ENCODE data around the gene KMT2D. TPM values are rescaled to one million over a fixed set of nuclear protein-coding genes. Genes with fewer than 3 reads are reported as not detected.

Gene KMT2D
- total RNA-seq, 1 donor from 2014 or later: 106 TPM

DNA sequence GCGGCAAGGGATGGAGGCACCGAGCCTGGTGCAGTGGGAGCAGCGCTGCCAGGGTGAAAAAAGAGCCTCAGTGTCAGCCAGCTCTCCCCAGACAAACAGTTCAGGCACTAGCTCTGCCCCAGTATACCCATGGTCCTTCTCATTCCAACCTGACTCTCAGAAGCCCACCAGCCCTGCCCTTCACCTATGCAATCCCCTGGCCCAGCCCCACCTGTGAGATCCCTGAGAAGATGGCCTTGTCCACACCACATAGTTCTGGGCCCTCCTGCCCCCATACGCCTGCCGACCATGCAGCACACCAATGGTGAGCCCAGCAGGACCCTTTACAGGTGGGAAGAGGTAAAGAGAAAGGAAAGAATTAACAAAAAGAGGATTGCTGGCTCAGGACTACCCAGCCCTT, 6.5 kb downstream of the KMT2D start:
- Histone ChIP-seq H3K9me3 (no peaks in the 10 kb centered on the region), H3K4me1 (peaks cover 8 to 31% of the 10 kb centered on the region in 2 donors), H3K27ac (no peak overlapping the region), H3K27me3 (no peaks in the 10 kb centered on the region), H3K36me3 (peaks cover 59 to 60% of the 10 kb centered on the region in 2 donors), H3K4me3 (no peak overlapping the region)
- TF ChIP-seq, protein P1, sequence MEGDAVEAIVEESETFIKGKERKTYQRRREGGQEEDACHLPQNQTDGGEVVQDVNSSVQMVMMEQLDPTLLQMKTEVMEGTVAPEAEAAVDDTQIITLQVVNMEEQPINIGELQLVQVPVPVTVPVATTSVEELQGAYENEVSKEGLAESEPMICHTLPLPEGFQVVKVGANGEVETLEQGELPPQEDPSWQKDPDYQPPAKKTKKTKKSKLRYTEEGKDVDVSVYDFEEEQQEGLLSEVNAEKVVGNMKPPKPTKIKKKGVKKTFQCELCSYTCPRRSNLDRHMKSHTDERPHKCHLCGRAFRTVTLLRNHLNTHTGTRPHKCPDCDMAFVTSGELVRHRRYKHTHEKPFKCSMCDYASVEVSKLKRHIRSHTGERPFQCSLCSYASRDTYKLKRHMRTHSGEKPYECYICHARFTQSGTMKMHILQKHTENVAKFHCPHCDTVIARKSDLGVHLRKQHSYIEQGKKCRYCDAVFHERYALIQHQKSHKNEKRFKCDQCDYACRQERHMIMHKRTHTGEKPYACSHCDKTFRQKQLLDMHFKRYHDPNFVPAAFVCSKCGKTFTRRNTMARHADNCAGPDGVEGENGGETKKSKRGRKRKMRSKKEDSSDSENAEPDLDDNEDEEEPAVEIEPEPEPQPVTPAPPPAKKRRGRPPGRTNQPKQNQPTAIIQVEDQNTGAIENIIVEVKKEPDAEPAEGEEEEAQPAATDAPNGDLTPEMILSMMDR (IDR thresholded peaks at IDR 0.05): no peak
- no peak for DNase-seq (ENCODE audit: low spot score in 2 of 2)
- intact Hi-C loops (cut with DNase I): no loop called here

DNA sequence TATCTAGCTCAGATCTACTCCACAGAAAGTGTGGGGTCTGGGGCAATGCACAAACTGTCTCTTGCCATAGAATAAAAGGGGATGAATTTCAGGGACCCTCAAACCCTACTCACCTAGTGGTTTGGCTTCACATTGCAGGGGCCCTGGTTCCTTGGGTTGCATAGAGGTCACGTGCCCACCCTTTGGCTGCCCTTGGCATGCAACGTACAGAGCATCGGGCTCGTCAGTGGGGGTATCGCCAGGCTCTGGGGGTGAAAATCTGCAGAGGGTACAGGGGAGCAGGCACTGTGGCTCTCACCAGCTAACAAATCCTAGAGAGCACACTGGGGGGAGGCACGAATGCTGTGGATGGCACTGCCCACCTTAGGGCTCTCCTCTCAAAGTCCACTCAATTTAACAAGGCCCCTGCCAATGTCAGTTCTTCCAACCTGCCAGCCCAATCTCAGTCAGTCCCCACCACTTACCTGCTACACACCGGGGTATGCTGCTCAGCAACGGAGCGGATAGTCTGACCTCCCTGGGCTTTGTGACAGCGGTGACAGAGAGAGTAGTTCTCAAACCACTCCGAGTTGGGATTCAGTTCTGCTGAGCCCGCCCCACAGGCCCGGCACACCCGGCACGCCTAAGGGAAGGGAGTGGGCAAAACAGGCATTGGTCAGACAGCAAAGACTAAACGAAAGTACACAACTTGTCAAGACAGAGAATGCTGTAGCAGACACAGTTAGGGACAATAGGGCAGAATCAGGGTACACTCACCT, 8.0 kb downstream of the KMT2D start:
- peaks cover 73 to 75% of the 10 kb centered on the region in 2 donors for H3K36me3 ChIP-seq

DNA sequence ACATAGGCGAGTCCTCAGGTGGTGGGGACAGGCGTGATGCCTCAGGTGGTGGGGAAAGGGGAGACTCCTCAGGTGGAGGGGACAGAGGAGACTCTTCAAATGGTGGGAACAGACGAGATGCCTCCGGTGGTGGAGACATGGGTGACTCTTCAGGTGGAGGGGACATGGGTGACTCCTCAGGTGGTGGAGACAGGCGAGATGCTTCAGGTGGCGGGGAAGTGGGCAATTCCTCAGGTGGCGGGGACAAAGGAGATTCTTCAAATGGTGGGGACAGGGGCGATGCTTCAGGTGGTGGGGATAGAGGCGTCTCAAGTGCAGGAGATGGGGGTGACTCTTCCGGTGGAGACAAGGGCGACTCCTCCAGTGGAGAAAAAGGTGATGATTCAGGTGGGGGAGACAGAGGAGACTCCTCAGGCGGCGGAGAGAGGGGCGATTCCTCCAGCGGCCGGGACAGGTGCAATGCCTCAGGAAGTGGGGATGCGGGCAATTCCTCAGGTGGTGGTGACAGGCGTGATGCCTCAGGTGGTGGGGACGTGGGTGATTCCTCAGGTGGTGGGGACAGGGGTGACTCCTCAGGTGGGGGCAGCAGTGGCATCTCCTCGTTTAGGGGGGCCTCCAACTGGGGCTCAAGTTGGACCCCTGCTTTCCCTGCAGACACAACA, 8.7 kb downstream of the KMT2D start:
- intact Hi-C loops (cut with DNase I): no loop called here
- no peak for DNase-seq (ENCODE audit: low spot score in 2 of 2)
- H3K36me3 ChIP-seq: peaks cover 81 to 82% of the 10 kb centered on the region in 2 donors

More for the DNA sequence above, 8.0 kb downstream of the KMT2D start:
- no peaks in the 10 kb centered on the region for H3K9me3 ChIP-seq
- DNase-seq (ENCODE audit: low spot score in 2 of 2): no peak
- H3K27ac ChIP-seq: no peak overlapping the region
- intact Hi-C loops (cut with DNase I): no loop called here
- peaks cover 5 to 20% of the 10 kb centered on the region in 2 donors for H3K4me1 ChIP-seq
- no peak overlapping the region for H3K4me3 ChIP-seq
- TF ChIP-seq, protein P1 (IDR thresholded peaks at IDR 0.05): no peak
- H3K27me3 ChIP-seq: no peaks in the 10 kb centered on the region

DNA sequence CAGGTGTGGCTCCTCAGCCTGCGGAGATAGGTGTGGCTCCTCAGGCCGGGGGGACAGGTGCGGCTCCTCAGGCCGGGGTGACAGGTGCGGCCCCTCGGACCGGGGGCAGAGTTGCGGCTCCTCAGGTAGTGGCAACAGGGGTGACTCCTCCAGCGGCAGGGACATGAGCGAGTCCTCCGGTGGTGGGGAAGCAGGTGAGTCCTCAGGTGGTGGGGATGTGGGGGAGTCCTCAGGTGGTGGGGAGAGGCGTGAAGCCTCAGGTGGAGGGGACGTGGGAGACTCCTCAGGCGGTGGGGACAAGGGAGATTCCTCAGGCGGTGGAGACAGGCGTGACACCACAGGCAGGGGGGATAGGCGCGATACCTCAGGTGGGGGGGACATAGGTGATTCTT, 9.2 kb downstream of the KMT2D start:
- TF ChIP-seq, protein P1 (IDR thresholded peaks at IDR 0.05): no peak
- DNase-seq (ENCODE audit: low spot score in 2 of 2): no peak
- H3K27ac ChIP-seq: no peak overlapping the region
- no peaks in the 10 kb centered on the region for H3K27me3 ChIP-seq
- intact Hi-C loops (cut with DNase I): no loop called here
- peaks cover 0 to 14% of the 10 kb centered on the region in 2 donors for H3K4me1 ChIP-seq
- no peak overlapping the region for H3K4me3 ChIP-seq
- no peaks in the 10 kb centered on the region for H3K9me3 ChIP-seq
- H3K36me3 ChIP-seq: peaks cover 86 to 87% of the 10 kb centered on the region in 2 donors

More for the DNA sequence above, 8.7 kb downstream of the KMT2D start:
- TF ChIP-seq, protein P1 (IDR thresholded peaks at IDR 0.05): no peak
- Histone ChIP-seq H3K9me3 (no peaks in the 10 kb centered on the region), H3K27ac (no peak overlapping the region), H3K27me3 (no peaks in the 10 kb centered on the region), H3K4me3 (no peak overlapping the region), H3K4me1 (peaks cover under 1 to 14% of the 10 kb centered on the region in 2 donors)

DNA sequence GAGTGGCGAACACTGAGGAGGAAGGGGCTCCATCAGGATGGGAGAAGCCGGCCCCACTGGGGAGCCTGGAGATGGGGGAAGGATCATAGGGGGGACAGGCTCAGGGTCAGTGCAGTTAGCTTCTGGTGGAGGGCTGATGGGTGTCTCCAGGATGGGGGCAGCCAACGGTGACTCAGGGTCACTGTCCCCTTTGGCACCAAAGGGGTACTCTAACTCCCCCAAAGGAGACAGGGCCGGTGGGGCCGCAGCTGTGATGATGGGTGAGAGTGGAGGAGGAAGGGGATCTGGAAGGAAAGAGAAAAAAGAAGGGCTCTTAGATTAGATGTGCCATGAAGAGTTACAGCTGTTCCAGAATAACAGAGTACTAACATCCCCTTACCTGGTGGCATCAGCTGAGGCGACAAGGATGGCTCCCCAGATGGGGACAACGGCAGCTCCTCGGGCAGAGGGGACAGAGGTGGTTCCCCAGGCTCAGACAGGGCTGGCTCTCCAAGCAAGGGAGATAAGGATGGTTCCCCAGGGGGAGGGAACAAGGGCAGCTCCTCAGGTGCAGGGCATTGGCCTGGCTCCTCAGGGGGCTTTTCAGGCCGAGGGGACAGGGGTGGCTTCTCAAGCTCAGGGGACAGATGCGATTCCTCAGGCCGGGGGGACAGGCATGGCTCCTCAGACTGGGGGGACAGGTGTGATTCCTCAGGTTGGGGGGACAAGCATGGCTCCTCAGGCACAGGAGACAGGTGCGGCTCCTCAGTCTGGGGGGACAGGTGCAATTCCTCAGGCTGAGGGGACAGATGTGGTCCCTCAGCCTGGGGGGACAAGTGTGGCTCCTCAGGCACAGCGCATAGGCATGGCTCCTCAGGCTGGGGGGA, 9.9 kb downstream of the KMT2D start:
- intact Hi-C loops (cut with DNase I): no loop called here
- peaks cover 0 to 8% of the 10 kb centered on the region in 2 donors for H3K4me1 ChIP-seq
- H3K9me3 ChIP-seq: no peaks in the 10 kb centered on the region
- peaks cover 92 to 94% of the 10 kb centered on the region in 2 donors for H3K36me3 ChIP-seq
- H3K4me3 ChIP-seq: no peak overlapping the region
- H3K27me3 ChIP-seq: no peaks in the 10 kb centered on the region
- no peak overlapping the region for H3K27ac ChIP-seq
- TF ChIP-seq, protein P1 (IDR thresholded peaks at IDR 0.05): no peak
- no peak for DNase-seq (ENCODE audit: low spot score in 2 of 2)
